Measurements from ENCODE around the gene NINL. TPM values are rescaled to one million over a fixed set of nuclear protein-coding genes. Genes with fewer than 3 reads are reported as not detected.

NINL gene
- total RNA-seq, 1 donor from 2014 or later, result 1.8 TPM

GRCh38 chr20:25490656-25491445 lies 94.5 kb downstream of the NINL start:
- H3K4me1 Mint-ChIP-seq, result peaks cover 4% of the 10 kb centered on the region
- no peak overlapping the region for H3K4me3 Mint-ChIP-seq
- ATAC-seq (ENCODE audit: low read depth) (no peak), DNase-seq (no peak)
- no peak for TF ChIP-seq CTCF (IDR thresholded peaks at IDR 0.05)
- H3K27me3 Mint-ChIP-seq, result no peaks in the 10 kb centered on the region
- ChIA-PET CTCF (no interaction called here), POLR2A (no interaction called here)
- no peaks in the 10 kb centered on the region for H3K36me3 Mint-ChIP-seq (ENCODE audit: low read depth)
- no peaks in the 10 kb centered on the region for H3K9me3 Mint-ChIP-seq
- intact Hi-C loops (cut with micrococcal nuclease), result no loop called here
- H3K27ac Mint-ChIP-seq, result no peak overlapping the region

GRCh38 chr20:25489221-25489871 lies 96.0 kb downstream of the NINL start:
- no peak for ATAC-seq (ENCODE audit: low read depth)
- no peak for TF ChIP-seq CTCF (IDR thresholded peaks at IDR 0.05)
- no peaks in the 10 kb centered on the region for H3K27me3 Mint-ChIP-seq
- H3K27ac Mint-ChIP-seq, result no peak overlapping the region
- intact Hi-C loops (cut with micrococcal nuclease), result no loop called here
- ChIA-PET CTCF (no interaction called here), POLR2A (no interaction called here)
- H3K4me1 Mint-ChIP-seq, result peaks cover 13% of the 10 kb centered on the region
- H3K9me3 Mint-ChIP-seq, result no peaks in the 10 kb centered on the region
- no peaks in the 10 kb centered on the region for H3K36me3 Mint-ChIP-seq (ENCODE audit: low read depth)
- no peak for DNase-seq
- H3K4me3 Mint-ChIP-seq, result no peak overlapping the region

GRCh38 chr20:25487975-25488374 lies 97.4 kb downstream of the NINL start:
- no peak for TF ChIP-seq CTCF (IDR thresholded peaks at IDR 0.05)
- intact Hi-C loops (cut with micrococcal nuclease), result no loop called here
- DNase-seq (no peak), ATAC-seq (ENCODE audit: low read depth) (no peak)
- no peak overlapping the region for H3K27ac Mint-ChIP-seq
- H3K36me3 Mint-ChIP-seq (ENCODE audit: low read depth), result no peaks in the 10 kb centered on the region
- no peaks in the 10 kb centered on the region for H3K9me3 Mint-ChIP-seq
- ChIA-PET POLR2A (no interaction called here), CTCF (no interaction called here)
- peaks cover 13% of the 10 kb centered on the region for H3K4me1 Mint-ChIP-seq
- no peaks in the 10 kb centered on the region for H3K27me3 Mint-ChIP-seq
- H3K4me3 Mint-ChIP-seq, result no peak overlapping the region

- no peaks in the 10 kb centered on the region for H3K9me3 Mint-ChIP-seq
- ATAC-seq (ENCODE audit: low read depth) (no peak), DNase-seq (no peak)
- ChIA-PET POLR2A (no interaction called here), CTCF (no interaction called here)
- no peaks in the 10 kb centered on the region for H3K27me3 Mint-ChIP-seq
- no peak overlapping the region for H3K27ac Mint-ChIP-seq
- no peak overlapping the region for H3K4me3 Mint-ChIP-seq
- H3K36me3 Mint-ChIP-seq (ENCODE audit: low read depth), result no peaks in the 10 kb centered on the region
- intact Hi-C loops (cut with micrococcal nuclease), result no loop called here
- peaks cover 13% of the 10 kb centered on the region for H3K4me1 Mint-ChIP-seq
- no peak for TF ChIP-seq CTCF (IDR thresholded peaks at IDR 0.05)
These were observed 98.0 kb downstream of the NINL start for GRCh38 chr20:25487306-25487705.

- ChIA-PET CTCF (no interaction called here), POLR2A (no interaction called here)
- H3K9me3 Mint-ChIP-seq, result no peaks in the 10 kb centered on the region
- no peak for TF ChIP-seq CTCF (IDR thresholded peaks at IDR 0.05)
- DNase-seq (no peak), ATAC-seq (ENCODE audit: low read depth) (no peak)
- no peak overlapping the region for H3K27ac Mint-ChIP-seq
- peaks cover 13% of the 10 kb centered on the region for H3K4me1 Mint-ChIP-seq
- no peaks in the 10 kb centered on the region for H3K36me3 Mint-ChIP-seq (ENCODE audit: low read depth)
- intact Hi-C loops (cut with micrococcal nuclease), result no loop called here
- no peaks in the 10 kb centered on the region for H3K27me3 Mint-ChIP-seq
- no peak overlapping the region for H3K4me3 Mint-ChIP-seq
These were observed 99.0 kb downstream of the NINL start for GRCh38 chr20:25486377-25486776.
